HG03039 (cell line): ENCODE results near the gene PNPLA4.

Experiments
- ATAC-seq: cut with Tn5 transposase; IDR thresholded peaks from one replicate; pipeline ENCODE4 v1.9.1; 2021; ENCODE audit warnings: mild to moderate bottlenecking, moderate library complexity; ENCODE audit not compliant: unreplicated experiment

Gene PNPLA4

GRCh38 chrX:7876957-7877356, 50.3 kb downstream of the PNPLA4 start:
- no peak for ATAC-seq

- no peak for ATAC-seq
Observed at GRCh38 chrX:7872042-7872441, 55.2 kb downstream of the PNPLA4 start.

- no peak for ATAC-seq
Observed at GRCh38 chrX:7852166-7852565, 75.0 kb downstream of the PNPLA4 start.
